GM21447 (cell line): ENCODE data around the gene DDX55.
"Not testable (repeated sequence)": the region's sequence is repeated elsewhere in the genome, so short reads cannot be mapped to it uniquely, and the experiment has no call there.

Source experiments
- ATAC-seq: cut with Tn5 transposase; IDR thresholded peaks from one replicate; pipeline ENCODE4 v1.9.1; 2021; ENCODE audit not compliant: unreplicated experiment

DDX55 gene, protein sequence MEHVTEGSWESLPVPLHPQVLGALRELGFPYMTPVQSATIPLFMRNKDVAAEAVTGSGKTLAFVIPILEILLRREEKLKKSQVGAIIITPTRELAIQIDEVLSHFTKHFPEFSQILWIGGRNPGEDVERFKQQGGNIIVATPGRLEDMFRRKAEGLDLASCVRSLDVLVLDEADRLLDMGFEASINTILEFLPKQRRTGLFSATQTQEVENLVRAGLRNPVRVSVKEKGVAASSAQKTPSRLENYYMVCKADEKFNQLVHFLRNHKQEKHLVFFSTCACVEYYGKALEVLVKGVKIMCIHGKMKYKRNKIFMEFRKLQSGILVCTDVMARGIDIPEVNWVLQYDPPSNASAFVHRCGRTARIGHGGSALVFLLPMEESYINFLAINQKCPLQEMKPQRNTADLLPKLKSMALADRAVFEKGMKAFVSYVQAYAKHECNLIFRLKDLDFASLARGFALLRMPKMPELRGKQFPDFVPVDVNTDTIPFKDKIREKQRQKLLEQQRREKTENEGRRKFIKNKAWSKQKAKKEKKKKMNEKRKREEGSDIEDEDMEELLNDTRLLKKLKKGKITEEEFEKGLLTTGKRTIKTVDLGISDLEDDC

DNA sequence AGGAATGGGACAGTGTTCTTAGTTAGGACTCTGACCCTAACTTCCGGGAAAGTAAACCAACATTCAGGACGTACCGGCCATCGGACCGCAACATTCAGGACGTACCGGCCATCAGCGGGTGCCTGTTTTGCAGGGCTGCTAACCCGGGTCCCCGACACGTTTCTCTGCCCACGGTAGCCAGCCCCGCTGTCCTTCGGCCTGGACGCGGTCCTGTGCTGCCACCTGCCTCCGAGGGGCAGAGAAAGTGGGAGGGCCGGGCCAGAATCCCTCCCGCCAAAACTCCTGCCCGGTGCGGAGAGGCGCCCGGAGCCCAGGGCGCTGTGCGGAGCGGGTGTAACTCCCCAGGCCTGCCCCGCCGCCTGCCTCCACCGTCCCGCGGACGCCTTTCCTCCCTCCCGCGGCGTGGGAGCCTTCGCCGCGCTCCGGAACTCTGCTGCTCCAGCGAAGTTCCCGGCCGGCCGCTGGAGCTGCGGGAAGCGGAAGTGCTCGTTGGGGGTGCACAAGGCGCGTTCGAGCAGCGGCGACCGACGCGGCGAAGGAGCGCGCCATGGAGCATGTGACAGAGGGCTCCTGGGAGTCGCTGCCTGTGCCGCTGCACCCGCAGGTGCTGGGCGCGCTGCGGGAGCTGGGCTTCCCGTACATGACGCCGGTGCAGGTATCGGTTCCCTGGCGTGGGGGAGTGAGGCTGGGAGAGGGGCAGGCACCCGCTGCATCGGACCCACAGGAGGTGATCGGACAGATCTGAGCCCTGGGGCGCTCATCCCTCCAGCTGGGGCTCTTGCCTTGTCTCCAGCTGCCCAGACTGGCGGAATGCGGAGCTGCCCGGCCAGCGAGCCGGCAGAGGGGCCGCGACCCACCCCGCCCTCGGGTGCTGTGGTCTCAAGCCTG is at the start of gene DDX55:
Gene DDX55 (plus strand): TSS at position 498 of the 888 bp plus-strand sequence. CDS start 50 bp downstream, at position 548.
- ATAC-seq: peak; percentile 77

DNA sequence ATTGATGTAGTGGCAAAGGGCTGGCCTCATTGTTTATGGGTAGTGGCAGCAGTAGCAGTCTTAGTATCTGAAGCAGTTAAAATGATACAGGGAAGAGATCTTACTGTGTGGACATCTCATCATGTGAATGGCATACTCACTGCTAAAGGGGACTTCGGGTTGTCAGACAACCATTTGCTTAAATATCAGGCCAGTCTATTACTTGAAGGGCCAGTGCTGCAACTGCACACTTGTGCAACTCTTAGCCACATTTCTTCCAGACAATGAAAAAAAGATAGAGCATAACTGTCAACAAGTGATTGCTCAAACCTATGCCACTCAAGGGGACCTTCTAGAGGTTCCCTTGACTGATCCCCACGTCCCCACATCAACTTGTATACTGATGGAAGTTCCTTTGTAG is 47.8 kb upstream of the DDX55 start:
- ATAC-seq: not testable (repeated sequence)

DNA sequence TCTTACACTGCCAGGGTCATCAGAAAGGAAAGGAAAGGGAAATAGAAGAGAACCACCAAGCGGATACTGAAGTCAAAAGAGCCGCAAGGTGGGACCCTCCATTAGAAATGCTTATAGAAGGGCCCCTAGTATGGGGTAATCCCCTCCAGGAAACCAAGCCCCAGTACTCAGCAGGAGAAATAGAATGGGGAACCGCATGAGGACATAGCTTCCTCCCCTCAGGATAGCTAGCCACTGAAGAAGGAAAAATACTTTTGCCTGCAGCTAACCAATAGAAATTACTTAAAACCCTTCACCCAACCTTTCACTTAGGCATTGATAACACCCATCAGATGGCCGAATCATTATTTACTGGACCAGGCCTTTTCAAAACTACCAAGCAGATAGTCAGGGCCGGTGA is 47.1 kb upstream of the DDX55 start:
- not testable (repeated sequence) for ATAC-seq

DNA sequence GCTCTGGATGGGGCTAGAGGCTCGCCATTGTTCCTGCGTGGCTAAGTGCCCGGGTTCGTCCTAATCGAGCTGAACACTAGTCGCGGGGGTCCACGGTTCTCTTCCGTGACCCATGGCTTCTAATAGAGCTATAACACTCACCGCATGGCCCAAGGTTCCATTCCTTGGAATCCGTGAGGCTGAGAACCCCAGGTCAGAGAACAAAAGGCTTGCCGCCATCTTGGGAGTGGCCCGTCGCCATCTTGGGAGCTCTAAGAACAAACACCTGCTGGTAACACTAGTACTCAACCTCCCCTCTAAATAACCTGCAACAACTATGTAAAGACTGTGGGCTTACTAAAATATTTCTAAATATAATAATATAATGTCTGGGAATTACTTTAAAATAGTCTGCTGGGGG is 43.4 kb upstream of the DDX55 start:
- ATAC-seq: not testable (repeated sequence)

DNA sequence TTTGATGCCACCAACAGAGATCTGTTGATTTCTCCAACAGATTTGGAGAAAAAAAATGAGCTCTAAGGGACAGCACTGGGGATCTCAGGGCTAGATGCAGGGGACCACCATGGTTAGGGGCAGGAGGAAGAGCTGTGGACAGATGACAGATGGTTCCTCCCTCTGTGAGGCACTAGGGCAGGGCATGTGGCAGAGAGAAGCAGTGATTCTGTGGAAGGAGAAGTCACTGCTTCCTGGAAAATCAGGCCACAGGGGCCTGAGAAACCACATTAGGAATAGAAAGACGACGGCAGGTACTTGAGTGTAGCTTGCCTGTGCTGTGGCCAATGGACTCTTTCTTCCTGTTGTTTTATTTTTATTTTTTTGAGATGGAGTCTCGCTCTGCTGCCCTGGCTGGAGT is 42.4 kb upstream of the DDX55 start:
- ATAC-seq: no peak

DNA sequence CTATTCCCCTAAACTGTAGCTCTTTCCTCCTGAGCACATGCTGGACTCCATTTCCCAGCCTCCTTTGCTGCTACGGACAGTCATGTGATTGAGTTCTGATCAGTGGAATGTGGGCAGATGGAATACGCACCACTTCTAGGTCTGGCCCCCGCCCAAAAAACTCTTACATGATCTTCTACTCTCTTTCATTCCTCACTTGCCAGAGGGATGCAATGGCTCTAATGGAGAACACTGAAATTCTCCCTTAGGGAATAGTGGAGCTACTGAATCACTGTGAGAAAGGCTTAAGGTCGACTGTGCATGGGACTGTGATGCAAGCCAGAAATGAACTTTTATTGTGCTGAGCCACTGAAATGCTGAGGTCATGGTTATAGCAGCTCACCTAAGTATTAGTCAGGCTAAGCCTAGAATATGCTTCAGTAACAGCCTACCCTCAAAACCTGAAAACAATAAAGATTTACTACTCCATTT is 30.5 kb upstream of the DDX55 start:
- ATAC-seq: no peak

DNA sequence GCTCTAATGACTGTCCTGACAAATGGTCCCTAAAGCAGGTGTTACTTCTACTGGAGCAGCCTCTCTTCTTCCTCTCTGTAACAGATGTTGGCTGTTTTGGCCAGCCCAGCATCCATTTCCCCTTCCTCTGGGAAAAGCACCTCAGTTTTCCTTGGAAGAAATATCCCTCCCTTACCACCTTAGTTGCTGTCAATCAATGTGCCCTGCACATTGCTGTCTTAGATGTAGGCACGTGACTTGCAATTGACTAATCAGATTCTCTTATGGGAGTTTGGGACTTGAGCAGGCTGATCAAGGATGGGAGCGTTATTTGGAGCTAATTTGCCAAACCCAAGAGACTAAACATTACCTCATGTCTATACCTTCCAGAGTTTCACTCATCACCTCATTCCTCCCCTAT is 29.5 kb upstream of the DDX55 start:
- no peak for ATAC-seq

DNA sequence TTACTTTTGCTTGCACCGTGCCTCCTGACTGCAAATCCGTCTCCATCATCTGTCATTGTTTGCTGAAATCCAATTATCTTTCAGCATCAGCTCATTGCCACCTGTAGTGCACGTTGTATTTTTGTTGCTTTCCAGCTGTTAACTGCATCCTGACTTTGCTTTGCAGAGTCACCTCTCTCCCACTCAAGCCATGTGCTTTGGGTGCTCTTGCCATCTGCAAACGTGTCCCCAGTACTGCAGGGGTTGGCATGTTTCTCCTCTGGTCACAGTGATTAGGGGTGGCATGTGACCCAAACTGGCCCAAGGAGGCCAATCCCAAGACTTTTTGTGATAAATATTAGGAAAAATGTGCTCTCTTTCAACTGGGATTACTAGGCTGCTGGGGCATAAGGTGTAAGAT is 28.0 kb upstream of the DDX55 start:
- ATAC-seq: no peak

DNA sequence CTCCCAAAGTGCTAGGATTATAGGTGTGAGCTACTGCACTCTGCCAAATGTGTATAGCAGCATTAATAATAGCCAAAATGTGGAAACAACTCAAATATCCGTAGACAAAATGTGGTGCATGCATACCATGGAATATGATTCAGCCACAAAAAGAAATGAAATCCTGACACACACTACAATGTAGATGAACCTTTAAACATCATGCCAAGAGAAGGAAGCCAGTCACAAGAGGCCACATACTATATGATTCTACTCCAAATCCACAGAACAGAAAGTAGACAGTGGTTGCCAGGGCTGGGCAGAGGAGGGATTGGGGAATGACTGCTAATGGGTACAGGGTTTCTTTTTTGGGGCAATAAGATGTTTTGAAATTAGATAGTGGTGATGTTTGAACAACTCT is 25.3 kb upstream of the DDX55 start:
- ATAC-seq: no peak

DNA sequence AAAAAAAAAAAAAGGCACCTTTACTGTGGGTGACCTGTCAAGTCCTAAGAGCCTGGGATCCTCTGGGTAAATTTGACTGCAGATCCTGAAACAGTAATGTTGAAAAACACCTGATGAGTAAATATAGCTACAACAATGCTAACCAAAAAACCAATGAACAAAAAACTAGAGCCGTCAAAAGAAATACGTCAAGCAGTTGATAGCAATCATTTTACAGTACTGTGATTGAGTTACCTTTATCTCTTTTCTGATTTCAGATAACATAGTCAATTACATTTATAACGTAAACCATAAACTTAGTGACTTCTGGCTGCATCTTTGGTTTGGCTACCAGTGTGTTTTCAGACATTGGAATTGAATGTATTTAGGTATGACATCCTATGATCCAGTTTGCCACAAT is 23.7 kb upstream of the DDX55 start:
- ATAC-seq: no peak

DNA sequence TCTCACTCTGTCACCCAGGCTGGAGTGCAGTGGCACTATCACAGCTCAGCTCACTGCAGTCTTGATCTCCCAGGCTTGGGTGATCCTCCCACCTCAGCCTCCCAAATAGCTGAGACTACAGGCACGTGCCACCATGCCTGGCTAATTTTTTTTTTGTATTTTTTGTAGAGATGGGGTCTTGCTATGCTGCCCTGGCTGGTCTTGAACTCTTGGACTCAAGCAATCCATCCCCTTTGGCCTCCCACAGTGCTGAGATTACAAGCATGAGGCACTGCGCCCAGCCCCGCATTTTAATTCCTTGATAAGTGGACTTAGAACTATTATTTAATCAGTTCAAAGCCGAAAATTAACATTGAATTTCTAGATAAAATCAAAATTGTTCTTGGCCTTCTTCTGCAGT is 23.1 kb upstream of the DDX55 start:
- not testable (repeated sequence) for ATAC-seq

DNA sequence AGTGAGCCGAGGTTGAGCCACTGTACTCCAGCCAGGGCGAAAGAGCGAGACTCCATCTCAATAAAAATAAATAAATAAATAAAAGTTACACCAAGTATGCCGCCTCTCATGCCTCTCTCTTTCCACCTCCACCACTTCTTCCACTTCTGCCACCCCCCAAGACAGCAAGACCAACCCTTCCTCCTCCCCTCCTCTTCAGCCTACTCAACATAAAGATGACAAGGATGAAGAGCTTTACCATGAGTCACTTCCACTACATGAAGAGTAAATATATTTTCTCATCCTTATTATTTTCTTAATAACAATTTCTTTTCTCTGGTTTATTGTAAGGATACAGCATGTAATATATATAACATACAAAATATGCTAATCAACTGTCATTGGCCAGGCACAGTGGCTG is 21.1 kb upstream of the DDX55 start:
- no peak for ATAC-seq

DNA sequence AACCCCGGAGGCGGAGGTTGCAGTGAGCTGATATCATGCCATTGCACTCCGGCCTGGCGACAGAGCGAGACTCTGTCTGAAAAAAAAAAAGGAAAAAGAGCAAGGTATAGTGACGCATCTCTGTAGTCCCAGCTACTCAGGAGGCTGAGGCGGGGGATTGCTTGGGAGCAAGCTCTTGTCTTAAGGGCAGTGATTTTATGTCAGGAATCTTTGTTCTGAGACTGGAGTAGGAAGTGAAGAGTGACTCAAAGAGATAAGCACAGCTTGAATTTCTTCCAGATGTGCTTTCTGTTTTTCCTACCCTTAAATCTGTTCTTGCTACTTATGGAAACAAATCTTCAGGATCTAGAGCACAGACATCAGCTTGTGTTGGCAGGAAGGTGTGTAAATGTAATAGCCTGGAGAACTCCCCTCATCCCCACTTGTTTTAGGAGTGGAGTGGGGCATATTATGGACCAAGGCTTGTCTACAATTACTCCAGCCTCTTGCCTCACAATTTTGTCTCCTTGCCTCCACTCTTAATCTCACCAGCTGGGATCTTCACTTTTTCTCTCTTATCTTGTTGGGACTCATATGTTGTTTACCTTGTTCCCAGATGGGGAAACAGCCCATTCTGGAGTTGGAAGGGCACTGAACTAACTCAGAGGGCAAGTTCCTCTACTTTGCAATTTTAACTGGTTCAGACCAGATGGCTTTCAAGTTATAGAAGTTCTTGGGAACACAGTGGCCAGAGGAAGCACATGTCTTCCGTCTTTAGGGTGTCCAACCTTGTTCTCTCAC is 10.0 kb upstream of the DDX55 start:
- ATAC-seq: no peak

DNA sequence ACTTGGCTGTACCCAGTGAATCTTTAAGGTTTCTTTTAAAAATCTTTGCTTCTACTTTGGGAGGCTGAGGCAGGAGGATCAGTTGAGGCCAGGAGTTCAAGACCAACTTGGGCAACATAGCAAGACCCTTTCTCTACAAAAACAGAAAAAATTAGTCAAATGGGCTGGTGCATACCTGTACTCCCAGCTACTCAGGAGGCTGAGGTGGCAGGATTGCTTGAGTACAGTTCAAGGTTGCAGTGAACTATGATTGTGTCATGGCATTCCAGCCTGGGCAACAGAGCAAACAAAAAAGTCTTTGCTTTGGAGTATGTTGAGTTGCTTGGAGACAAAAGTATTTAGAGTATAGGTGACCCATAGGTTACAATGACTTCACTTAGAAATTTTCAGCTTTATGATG is 6.2 kb upstream of the DDX55 start:
- no peak for ATAC-seq

DNA sequence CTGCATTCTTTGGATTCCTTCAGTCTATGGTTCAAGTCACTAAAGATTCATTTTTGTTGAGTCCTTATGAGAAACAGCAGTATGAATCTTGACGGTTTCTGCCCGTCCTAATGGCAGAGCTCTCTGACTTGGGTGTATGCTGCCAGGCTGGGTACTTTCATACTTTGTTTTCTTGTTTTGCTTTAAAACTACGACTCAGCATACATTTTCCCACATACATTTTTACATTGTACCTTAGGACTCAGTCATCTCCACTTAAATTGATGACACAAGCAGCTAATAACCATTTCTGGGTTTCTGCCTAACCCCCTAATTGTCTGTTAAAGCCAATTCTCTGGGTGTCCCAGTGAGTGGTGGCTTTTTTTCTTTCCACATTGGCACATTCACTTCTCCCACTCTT is 4.8 kb upstream of the DDX55 start:
- ATAC-seq: no peak

DNA sequence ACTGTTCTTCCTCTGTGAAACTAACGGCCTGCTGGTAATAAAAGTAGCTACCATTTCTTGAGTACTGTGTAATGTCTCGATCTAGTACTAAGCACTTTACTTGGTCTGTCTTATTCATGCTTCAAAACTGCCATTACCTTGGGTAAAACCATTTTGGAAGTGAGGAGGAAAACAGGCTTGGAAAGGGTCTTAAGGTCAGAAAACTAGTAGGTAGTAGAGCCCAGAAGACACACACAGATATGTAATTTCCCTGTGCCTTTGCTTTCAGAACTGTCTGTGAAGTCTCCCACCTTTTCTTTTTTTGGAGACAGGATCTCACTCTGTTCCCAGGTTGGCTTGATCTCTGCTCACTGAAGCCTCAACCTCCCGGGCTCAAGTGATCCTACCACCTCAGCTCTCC is 3.4 kb upstream of the DDX55 start:
- no peak for ATAC-seq

DNA sequence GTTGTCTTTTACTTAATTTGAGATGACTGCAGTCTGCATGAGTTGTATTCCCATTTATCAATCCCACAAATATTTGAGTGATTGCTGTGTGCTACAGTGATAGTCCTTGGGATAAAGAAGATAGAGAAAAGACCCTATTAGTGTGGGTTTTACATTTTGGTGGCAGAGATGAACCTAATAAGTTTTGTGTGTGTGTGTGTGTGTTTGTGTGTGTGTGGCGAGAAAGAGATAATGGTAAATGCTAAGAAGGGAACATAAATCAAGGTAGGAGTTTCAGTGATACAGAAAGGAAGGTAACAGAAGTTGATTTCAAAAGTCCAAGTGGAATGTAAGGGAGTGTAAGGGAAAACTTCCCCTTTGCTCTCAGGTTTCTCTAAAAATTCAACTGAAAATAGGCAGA is 2.6 kb upstream of the DDX55 start:
- ATAC-seq: no peak

DNA sequence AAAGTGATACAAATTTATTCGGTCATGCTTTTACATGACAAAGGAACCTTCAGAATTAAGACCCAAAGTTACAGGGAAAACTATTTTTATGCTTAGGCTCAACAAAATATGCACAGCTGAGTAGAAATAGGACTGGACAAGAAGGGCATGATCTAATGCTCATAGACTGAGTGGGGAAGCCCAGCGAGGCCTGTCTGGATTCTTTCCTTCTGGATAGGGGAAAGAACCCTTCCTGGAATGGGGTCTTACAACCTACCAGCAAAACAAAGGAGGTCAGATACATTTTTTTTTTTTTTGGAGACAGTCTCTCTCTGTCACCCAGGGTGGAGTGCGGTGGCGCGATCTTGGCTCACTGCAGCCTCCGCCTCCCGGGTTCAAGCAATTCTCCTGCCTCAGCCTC is 2.2 kb upstream of the DDX55 start:
- ATAC-seq: no peak

DNA sequence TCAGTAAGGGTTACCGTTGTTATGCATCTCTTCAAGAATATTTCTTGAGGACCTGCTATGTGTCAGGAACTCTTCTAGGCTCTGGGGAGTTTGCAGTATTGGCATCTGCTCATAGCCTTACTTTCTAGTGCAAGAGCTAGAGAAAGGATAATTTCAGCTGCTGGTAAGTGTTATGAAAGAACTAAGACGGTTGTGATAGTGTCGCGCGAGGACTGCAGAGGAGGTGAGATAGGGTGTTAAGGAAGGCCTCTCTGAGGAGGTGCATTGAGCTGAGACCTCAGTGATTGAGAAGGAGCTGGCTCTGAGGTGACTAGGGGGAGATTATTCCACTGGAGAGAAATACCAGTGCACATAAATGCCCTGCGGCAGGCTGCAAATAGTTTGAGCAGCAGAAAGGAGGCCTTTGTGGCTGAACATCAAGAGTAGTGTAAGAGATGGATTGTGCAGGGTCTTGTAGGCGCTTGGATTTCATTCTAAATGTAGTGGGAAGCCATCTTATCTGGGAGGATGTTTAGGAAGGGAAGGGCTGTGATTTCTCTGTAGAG is 824 bp downstream of the DDX55 start:
- no peak for ATAC-seq

DNA sequence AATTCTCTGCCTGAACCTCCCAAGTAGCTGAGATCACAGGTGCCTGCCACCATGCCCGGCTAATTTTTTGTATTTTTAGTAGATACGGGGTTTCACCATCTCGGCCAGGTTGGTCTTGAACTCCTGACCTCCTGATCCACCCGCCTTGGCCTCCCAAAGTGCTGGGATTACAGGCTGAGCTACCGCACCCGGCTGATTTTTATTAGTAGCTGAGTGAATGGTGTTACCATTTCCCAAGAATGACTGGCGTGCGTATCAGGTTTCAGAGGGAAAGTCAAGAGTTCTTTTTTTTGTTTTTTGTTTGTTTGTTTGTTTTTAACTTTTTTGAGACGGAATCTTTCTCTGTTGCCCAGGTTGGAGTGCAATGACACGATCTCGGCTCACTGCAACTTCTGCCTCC is 1.6 kb downstream of the DDX55 start:
- ATAC-seq: not testable (repeated sequence)

DNA sequence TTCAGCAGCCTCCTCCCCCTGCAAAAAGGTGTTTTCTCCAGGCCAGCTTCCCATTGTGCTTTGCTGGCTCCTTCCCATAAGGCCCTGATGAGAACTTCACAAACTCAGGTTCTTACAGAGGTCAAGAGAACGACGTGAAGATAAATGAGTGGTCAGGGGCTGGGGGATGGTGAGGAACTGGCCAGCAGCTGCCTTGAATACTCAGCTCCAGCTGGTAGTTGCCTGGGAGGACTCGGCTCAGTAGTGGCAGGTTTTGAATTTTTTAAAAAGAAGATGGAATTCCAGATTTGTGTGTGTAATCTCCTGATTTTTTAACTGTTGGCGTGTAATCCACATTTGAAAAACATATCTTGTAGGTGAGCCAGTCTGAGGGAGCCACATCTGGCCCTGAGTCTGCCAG is 5.9 kb downstream of the DDX55 start:
- no peak for ATAC-seq
